Neural cell (in vitro differentiated cells): ENCODE results near the gene BTBD9. TPM values are rescaled to one million over a fixed set of nuclear protein-coding genes. Genes with fewer than 3 reads are reported as not detected.

Experiments used
- H2AFZ ChIP-seq: fragments of 200-600, 300-800 bp; sonication (generic), shearing (Covaris generic); 2 replicates; pipeline ENCODE4 v1.6.0; 2014; ENCODE audit warnings: low read depth, mild to moderate bottlenecking, antibody characterized with exemption, low read length, moderate library complexity
- H3F3A ChIP-seq: fragments of 200-600 bp; shearing (Covaris generic); 2 replicates; pipeline ENCODE4 v1.6.1; 2016; ENCODE audit warnings: mild to moderate bottlenecking, moderate library complexity, mixed read lengths, antibody characterized with exemption, low read length; ENCODE audit not compliant: insufficient read depth, poor library complexity, severe bottlenecking
- H3K27ac ChIP-seq: fragments of 200-600, 300-800 bp; sonication (generic), shearing (Covaris generic); 2 replicates; pipeline ENCODE4 v1.5.1; 2014; ENCODE audit warnings: mild to moderate bottlenecking, low read length, moderate library complexity
- H3K27me3 ChIP-seq: fragments of 300-800, 200-600 bp; sonication (generic), shearing (Covaris generic); 2 replicates; pipeline ENCODE4 v1.6.0; 2014; ENCODE audit warnings: mild to moderate bottlenecking, low read depth, low read length, moderate library complexity; ENCODE audit not compliant: insufficient read depth
- H3K36me3 ChIP-seq: fragments of 300-800, 200-600 bp; sonication (generic), shearing (Covaris generic); 2 replicates; pipeline ENCODE4 v1.5.1; 2014; ENCODE audit warnings: mild to moderate bottlenecking, antibody characterized with exemption, low read length, moderate library complexity; ENCODE audit not compliant: insufficient read depth
- H3K4me2 ChIP-seq: fragments of 300-800, 200-600 bp; sonication (generic), shearing (Covaris generic); 2 replicates; pipeline ENCODE4 v1.6.0; 2014; ENCODE audit warnings: mild to moderate bottlenecking, low read length
- H3K4me3 ChIP-seq: fragments of 300-800, 200-600 bp; sonication (generic), shearing (Covaris generic); 2 replicates; pipeline ENCODE4 v1.5.1; 2014; ENCODE audit warnings: mild to moderate bottlenecking, low read length, moderate library complexity
- H3K79me2 ChIP-seq: fragments of 200-600 bp; shearing (Covaris generic); replicated peaks from 2 replicates; pipeline ENCODE4 v1.6.0; 2014; ENCODE audit warnings: mild to moderate bottlenecking, low read length, moderate library complexity; ENCODE audit not compliant: insufficient read depth
- H3K9ac ChIP-seq: fragments of 300-800, 200-600 bp; sonication (generic), shearing (Covaris generic); 2 replicates; pipeline ENCODE4 v1.6.1; 2016; ENCODE audit warnings: mild to moderate bottlenecking, low read length, mixed read lengths
- H3K9me2 ChIP-seq: fragments of 200-600 bp; shearing (Covaris generic); 2 replicates; pipeline ENCODE4 v1.6.1; 2016; ENCODE audit warnings: mild to moderate bottlenecking, low read length, mixed read lengths; ENCODE audit not compliant: insufficient read depth
- H3K9me3 ChIP-seq: fragments of 200-600, 300-800 bp; sonication (generic), shearing (Covaris generic); 2 replicates; pipeline ENCODE4 v1.6.1; 2016; ENCODE audit warnings: mild to moderate bottlenecking, mixed run types, low read length, moderate library complexity, mixed read lengths
- H4K20me1 ChIP-seq: fragments of 200-600 bp; shearing (Covaris generic); 2 replicates; pipeline ENCODE4 v1.6.1; 2016; ENCODE audit warnings: mild to moderate bottlenecking, mixed run types; ENCODE audit not compliant: insufficient read depth
- CTCF ChIP-seq: fragments of 450-650 bp; IDR thresholded peaks from 2 replicates; pipeline ENCODE4 v1.5.1; 2014; ENCODE audit warnings: antibody characterized with exemption, mild to moderate bottlenecking, moderate library complexity; ENCODE audit not compliant: poor library complexity, severe bottlenecking
- EP300 ChIP-seq: fragments of 450-650 bp; conservative IDR thresholded peaks from 2 replicates; pipeline ENCODE4 v1.6.1; 2014; ENCODE audit warnings: antibody characterized with exemption, mild to moderate bottlenecking, moderate library complexity; ENCODE audit not compliant: poor library complexity, severe bottlenecking
- EZH2 ChIP-seq: fragments of 200-600, 300-800 bp; shearing (Covaris generic), sonication (generic); IDR thresholded peaks from 2 replicates; pipeline ENCODE4 v1.6.1; 2014; ENCODE audit warnings: antibody characterized with exemption, low read length, borderline replicate concordance, mild to moderate bottlenecking; ENCODE audit not compliant: insufficient read depth, poor library complexity, severe bottlenecking
- MXI1 ChIP-seq: fragments of 450-650 bp; conservative IDR thresholded peaks from 2 replicates; pipeline ENCODE4 v1.6.1; 2014; ENCODE audit warnings: antibody characterized with exemption, mild to moderate bottlenecking; ENCODE audit not compliant: poor library complexity, severe bottlenecking
- POLR2AphosphoS5 ChIP-seq: IDR thresholded peaks from 2 replicates; pipeline ENCODE4 v1.6.1; 2012
- RAD21 ChIP-seq: fragments of 450-650 bp; conservative IDR thresholded peaks from 2 replicates; pipeline ENCODE4 v1.6.1; 2014; ENCODE audit warnings: antibody characterized with exemption, mild to moderate bottlenecking, moderate library complexity
- REST ChIP-seq: IDR thresholded peaks from 2 replicates; pipeline ENCODE4 v1.6.1; 2012; ENCODE audit warnings: borderline replicate concordance
- SMC3 ChIP-seq: fragments of 450-650 bp; conservative IDR thresholded peaks from 2 replicates; pipeline ENCODE4 v1.6.1; 2014; ENCODE audit warnings: antibody characterized with exemption, mild to moderate bottlenecking, moderate library complexity; ENCODE audit not compliant: poor library complexity
- TAF1 ChIP-seq: IDR thresholded peaks from 2 replicates; pipeline ENCODE4 v1.6.1; 2012; ENCODE audit warnings: low read depth
- polyA plus RNA-seq: library from polyadenylated mRNA; depleted of rRNA; stranded (reverse); fragments of >200 nt; gene quantifications from 2 replicates; pipeline ENCODE4 v1.2.3, GENCODE V29; 2014

The BTBD9 gene
- polyA plus RNA-seq, 1 donor from 2014 or later = 6.2 TPM

GRCh38 chr6:38270367-38270766 is 369.4 kb downstream of the BTBD9 start:
- Histone ChIP-seq H3K27me3 (no peaks in the 10 kb centered on the region), H4K20me1 (no peaks in the 10 kb centered on the region), H3K4me3 (peak overlapping the region; percentile 6), H3K79me2 (no peaks in the 10 kb centered on the region), H3K27ac (peak overlapping the region; percentile 29), H3K4me2 (no peak overlapping the region), H3F3A (no peaks in the 10 kb centered on the region), H3K9me3 (no peaks in the 10 kb centered on the region), H2AFZ (no peak overlapping the region), H3K9me2 (no peaks in the 10 kb centered on the region), H3K9ac (peak overlapping the region; percentile 3), H3K36me3 (no peaks in the 10 kb centered on the region)
- no peak for TF ChIP-seq RAD21
- no peak for TF ChIP-seq REST
- TF ChIP-seq MXI1 = no peak

GRCh38 chr6:38269461-38270172 is 370.1 kb downstream of the BTBD9 start:
- H3K9me3 ChIP-seq = no peaks in the 10 kb centered on the region
- TF ChIP-seq CTCF (no peak), POLR2AphosphoS5 (no peak), EP300 (peak; percentile 31), REST (peak; percentile 11), SMC3 (no peak), TAF1 (no peak), MXI1 (no peak), RAD21 (no peak), EZH2 (no peak)
- H3K4me3 ChIP-seq = peak overlapping the region; percentile 6
- no peak overlapping the region for H3K4me2 ChIP-seq
- no peaks in the 10 kb centered on the region for H3K9me2 ChIP-seq
- H3K79me2 ChIP-seq = no peaks in the 10 kb centered on the region
- peak overlapping the region; percentile 3 for H3K9ac ChIP-seq
- peak overlapping the region; percentile 29 for H3K27ac ChIP-seq
- no peaks in the 10 kb centered on the region for H3K36me3 ChIP-seq
- no peak overlapping the region for H2AFZ ChIP-seq
- no peaks in the 10 kb centered on the region for H3K27me3 ChIP-seq
- H3F3A ChIP-seq = no peaks in the 10 kb centered on the region
- no peaks in the 10 kb centered on the region for H4K20me1 ChIP-seq
